ENCODE measurements around the gene EXOC1.
"Not testable (repeated sequence)": the region's sequence is repeated elsewhere in the genome, so short reads cannot be mapped to it uniquely, and the experiment has no call there.

The EXOC1 gene

GRCh38 chr4:55853484-55854046 is at the start of gene EXOC1:
TSS of gene EXOC1 (plus strand) at chr4:55853648. CDS start at chr4:55858324, 4,676 bp downstream.
- DNase-seq = peak; percentile 94

GRCh38 chr4:55807556-55807955 is 45.9 kb upstream of the EXOC1 start:
- no peak for DNase-seq

GRCh38 chr4:55808186-55808585 is 45.3 kb upstream of the EXOC1 start:
- no peak for DNase-seq

- no peak for DNase-seq
Observed at GRCh38 chr4:55808632-55809031, 44.8 kb upstream of the EXOC1 start.

GRCh38 chr4:55817691-55818090 is 35.8 kb upstream of the EXOC1 start:
- DNase-seq = no peak

- DNase-seq = peak; percentile 34
Observed at GRCh38 chr4:55819634-55820033, 33.8 kb upstream of the EXOC1 start, which contains the start of gene EXOC1L. TSS of gene EXOC1L (plus strand) at chr4:55819790. CDS start at chr4:55820027, 237 bp downstream.

GRCh38 chr4:55820279-55820678 is 33.2 kb upstream of the EXOC1 start:
- peak; percentile 10 for DNase-seq

GRCh38 chr4:55822329-55822728 is 31.1 kb upstream of the EXOC1 start:
- no peak for DNase-seq

GRCh38 chr4:55824865-55825264 is 28.6 kb upstream of the EXOC1 start:
- no peak for DNase-seq

- DNase-seq = no peak
Observed at GRCh38 chr4:55826986-55827385, 26.5 kb upstream of the EXOC1 start.

- DNase-seq = no peak
Observed at GRCh38 chr4:55827582-55827981, 25.9 kb upstream of the EXOC1 start.

GRCh38 chr4:55830048-55830447 is 23.4 kb upstream of the EXOC1 start:
- no peak for DNase-seq

- no peak for DNase-seq
Observed at GRCh38 chr4:55830716-55831115, 22.7 kb upstream of the EXOC1 start.

- no peak for DNase-seq
Observed at GRCh38 chr4:55834086-55834795, 19.2 kb upstream of the EXOC1 start.

GRCh38 chr4:55837903-55838302 is 15.5 kb upstream of the EXOC1 start:
- DNase-seq = no peak

- DNase-seq = no peak
Observed at GRCh38 chr4:55838356-55838755, 15.1 kb upstream of the EXOC1 start.

- no peak for DNase-seq
Observed at GRCh38 chr4:55838952-55839351, 14.5 kb upstream of the EXOC1 start.

- DNase-seq = no peak
Observed at GRCh38 chr4:55840956-55841355, 12.5 kb upstream of the EXOC1 start.

GRCh38 chr4:55841373-55842239 is 11.8 kb upstream of the EXOC1 start:
- DNase-seq = not testable (repeated sequence)

- not testable (repeated sequence) for DNase-seq
Observed at GRCh38 chr4:55842312-55842711, 11.1 kb upstream of the EXOC1 start.

- DNase-seq = no peak
Observed at GRCh38 chr4:55849724-55850123, 3.7 kb upstream of the EXOC1 start.

GRCh38 chr4:55851885-55852284 is 1.6 kb upstream of the EXOC1 start:
- DNase-seq = no peak

- DNase-seq = no peak
Observed at GRCh38 chr4:55854129-55854528, 681 bp downstream of the EXOC1 start.

GRCh38 chr4:55857586-55857985 is 4.1 kb downstream of the EXOC1 start:
- DNase-seq = no peak

Measured in DMS79 treated with DMSO at 0.1 percent for 48 hours (cell line).